Measurements from ENCODE around the gene CCDC24. TPM values are rescaled to one million over a fixed set of nuclear protein-coding genes. Genes with fewer than 3 reads are reported as not detected.

The CCDC24 gene
- total and polyA plus RNA-seq, 7 donors = 0.83 to 3.9 (median 1.7) TPM

- no peak for TF ChIP-seq CTCF (IDR thresholded peaks at IDR 0.05)
These were observed 49.4 kb downstream of the CCDC24 start for GRCh38 chr1:44040846-44041245.

GRCh38 chr1:44043176-44044070 lies 52.0 kb downstream of the CCDC24 start:
- TF ChIP-seq CTCF (IDR thresholded peaks at IDR 0.05) = no peak
- H3K9me3 ChIP-seq = no peaks in the 10 kb centered on the region
- H3K4me1 ChIP-seq = no peaks in the 10 kb centered on the region
- H3K27ac ChIP-seq = no peak overlapping the region
- intact Hi-C loops (cut with DNase I) = no loop called here
- WGBS, 3 donors = 79 to 81% (median 79%) methylated on average over 16 of the region's 16 CpGs
- no peak overlapping the region for H3K4me3 ChIP-seq
- ATAC-seq (no peak), DNase-seq (no peak)
- no peaks in the 10 kb centered on the region for H3K36me3 ChIP-seq (ENCODE audit: insufficient read depth in 1 of 2, low read depth in 1 of 2)
- no peaks in the 10 kb centered on the region for H3K27me3 ChIP-seq (ENCODE audit: insufficient read depth in 3 of 3, low read length in 2 of 3)

More at GRCh38 chr1:44040846-44041245, 49.4 kb downstream of the CCDC24 start:
- 59 to 65% (median 61%) methylated on average over 4 of the region's 4 CpGs for WGBS, 3 donors
- no peak overlapping the region for H3K27ac ChIP-seq
- no peak overlapping the region for H3K4me3 ChIP-seq
- H3K9me3 ChIP-seq = no peaks in the 10 kb centered on the region
- no peaks in the 10 kb centered on the region for H3K36me3 ChIP-seq (ENCODE audit: insufficient read depth in 1 of 2, low read depth in 1 of 2)
- peaks cover 10% of the 10 kb centered on the region for H3K4me1 ChIP-seq
- no peak for ATAC-seq
- intact Hi-C loops (cut with DNase I) = no loop called here
- no peaks in the 10 kb centered on the region for H3K27me3 ChIP-seq (ENCODE audit: insufficient read depth in 3 of 3, low read length in 2 of 3)
- no peak for DNase-seq

GRCh38 chr1:44044071-44044801 lies 52.8 kb downstream of the CCDC24 start:
- no peak overlapping the region for H3K4me3 ChIP-seq
- no peaks in the 10 kb centered on the region for H3K27me3 ChIP-seq (ENCODE audit: insufficient read depth in 3 of 3, low read length in 2 of 3)
- H3K9me3 ChIP-seq = no peaks in the 10 kb centered on the region
- no peak for TF ChIP-seq CTCF (IDR thresholded peaks at IDR 0.05)
- WGBS, 3 donors = 88 to 90% (median 88%) methylated on average over 7 of the region's 7 CpGs
- no peak for DNase-seq
- no peak overlapping the region for H3K27ac ChIP-seq
- intact Hi-C loops (cut with DNase I) = no loop called here
- no peaks in the 10 kb centered on the region for H3K36me3 ChIP-seq (ENCODE audit: insufficient read depth in 1 of 2, low read depth in 1 of 2)
- H3K4me1 ChIP-seq = no peaks in the 10 kb centered on the region
- ATAC-seq = no peak

- Histone ChIP-seq H3K9me3 (no peaks in the 10 kb centered on the region), H3K4me1 (no peaks in the 10 kb centered on the region), H3K36me3 (ENCODE audit: insufficient read depth in 1 of 2, low read depth in 1 of 2) (no peaks in the 10 kb centered on the region), H3K27ac (no peak overlapping the region), H3K4me3 (no peak overlapping the region), H3K27me3 (ENCODE audit: insufficient read depth in 3 of 3, low read length in 2 of 3) (no peaks in the 10 kb centered on the region)
- DNase-seq (no peak), ATAC-seq (no peak)
- intact Hi-C loops (cut with DNase I) = loop anchor here (5.0 kb wide), 2 partner anchors 38 to 518 kb away; no protein-coding TSS in a partner anchor
- no peak for TF ChIP-seq CTCF (IDR thresholded peaks at IDR 0.05)
- WGBS, 3 donors = 74 to 81% (median 77%) methylated on average over 9 of the region's 9 CpGs
These were observed 53.7 kb downstream of the CCDC24 start for GRCh38 chr1:44045064-44045463.

Other genes with a start within 250 kb of the CCDC24 start
- gene ARTN, start 57.8 kb upstream of the CCDC24 start, total RNA-seq = under 1 TPM in 3 of 4 donors, not detected in 1; 0.42 to 0.79 (median 0.71) TPM
- under 1 TPM; 0.05 to 0.44 (median 0.06) TPM for gene ARTN, start 57.8 kb upstream of the CCDC24 start, polyA plus RNA-seq
- 100 to 1,000 TPM in 3 of 4 donors, 10 to 100 TPM in 1; 92.4 to 140 (median 108) TPM for gene IPO13, start 44.6 kb upstream of the CCDC24 start, total RNA-seq
- gene IPO13, start 44.6 kb upstream of the CCDC24 start, polyA plus RNA-seq = 10 to 100 TPM; 26.8 to 93.0 (median 41.5) TPM
- gene DPH2, start 21.6 kb upstream of the CCDC24 start, total RNA-seq = 10 to 100 TPM; 37.8 to 62.9 (median 44.3) TPM
- 100 to 1,000 TPM in 1 of 3 donors, 10 to 100 TPM in 2; 53.7 to 123 (median 87.6) TPM for gene DPH2, start 21.6 kb upstream of the CCDC24 start, polyA plus RNA-seq
- gene ATP6V0B, start 16.6 kb upstream of the CCDC24 start, total RNA-seq = 100 to 1,000 TPM in 3 of 4 donors, 10 to 100 TPM in 1; 87.9 to 133 (median 106) TPM
- 100 to 1,000 TPM; 159 to 260 (median 236) TPM for gene ATP6V0B, start 16.6 kb upstream of the CCDC24 start, polyA plus RNA-seq
- gene B4GALT2, start 12.4 kb upstream of the CCDC24 start, total RNA-seq = 10 to 100 TPM; 33.5 to 54.9 (median 50.7) TPM
- 10 to 100 TPM; 57.1 to 81.0 (median 60.2) TPM for gene B4GALT2, start 12.4 kb upstream of the CCDC24 start, polyA plus RNA-seq
- gene SLC6A9, start 39.9 kb downstream of the CCDC24 start, total RNA-seq = 1 to 10 TPM in 1 of 4 donors, under 1 TPM in 3; 0.71 to 1.2 (median 0.75) TPM
- under 1 TPM; 0.28 to 0.40 (median 0.40) TPM for gene SLC6A9, start 39.9 kb downstream of the CCDC24 start, polyA plus RNA-seq
- gene KLF17, start 127.2 kb downstream of the CCDC24 start, total RNA-seq = not detected
- gene KLF17, start 127.2 kb downstream of the CCDC24 start, polyA plus RNA-seq = not detected
- not detected for gene KLF18, start 150.0 kb downstream of the CCDC24 start, total RNA-seq
- not detected for gene KLF18, start 150.0 kb downstream of the CCDC24 start, polyA plus RNA-seq
- 10 to 100 TPM; 18.5 to 28.3 (median 23.7) TPM for gene DMAP1, start 221.9 kb downstream of the CCDC24 start, total RNA-seq
- 10 to 100 TPM; 18.3 to 30.5 (median 22.2) TPM for gene DMAP1, start 221.9 kb downstream of the CCDC24 start, polyA plus RNA-seq

Data from psoas muscle (tissue), 8 donors.